Measurements from ENCODE around the gene ATP6V1C2.

- no peak for TF ChIP-seq EZH2phosphoT487 (IDR thresholded peaks at IDR 0.05; ENCODE audit: borderline replicate concordance, low read length)
- no peak for TF ChIP-seq CTCF (IDR thresholded peaks at IDR 0.05; ENCODE audit: low read depth, low read length, poor library complexity, severe bottlenecking)
Observed at GRCh38 chr2:10830203-10830602, 108.8 kb downstream of the ATP6V1C2 start.

Data from DOHH2 (cell line).